SK-N-MC (cell line): ENCODE measurements around the gene PHKG2.

Source experiments
- DNase-seq: peaks from one replicate; pipeline ENCODE4 v3.0.0-alpha.2; 2011; ENCODE audit warnings: low read depth, low spot score
- H3K27ac ChIP-seq: fragments of 200-600 bp; sonication (generic); 2 replicates; pipeline ENCODE4 v1.5.1; 2016; ENCODE audit warnings: mixed run types
- H3K36me3 ChIP-seq: fragments of 200-600 bp; sonication (generic); 2 replicates; pipeline ENCODE4 v1.6.1; 2017; ENCODE audit warnings: antibody characterized with exemption, low read length, mixed read lengths; ENCODE audit not compliant: insufficient read depth
- H3K4me3 ChIP-seq: fragments of 200-600 bp; sonication (generic); 2 replicates; pipeline ENCODE4 v1.5.1; 2016
- H3K9ac ChIP-seq: fragments of 200-600 bp; sonication (generic); 2 replicates; pipeline ENCODE4 v1.8.0; 2017; ENCODE audit warnings: mixed run types, mixed read lengths; ENCODE audit not compliant: insufficient read length
- H3K9me3 ChIP-seq: fragments of 200-600 bp; sonication (generic); 2 replicates; pipeline ENCODE4 v1.6.1; 2017; ENCODE audit warnings: low read depth, mild to moderate bottlenecking, antibody characterized with exemption, low read length, moderate library complexity, mixed read lengths
- EZH2 ChIP-seq: fragments of 200-600 bp; sonication (generic); IDR thresholded peaks from one replicate; pipeline ENCODE4 v1.6.1; 2017; ENCODE audit warnings: antibody characterized with exemption
- FOXP2 ChIP-seq: optimal IDR thresholded peaks from 2 replicates; pipeline ENCODE3; 2011; ENCODE audit warnings: mild to moderate bottlenecking, moderate library complexity; ENCODE audit not compliant: insufficient read depth; ENCODE audit errors: extremely low read length, control extremely low read depth
- POLR2AphosphoS5 ChIP-seq: IDR thresholded peaks from 2 replicates; pipeline ENCODE4 v1.6.1; 2012; ENCODE audit warnings: mild to moderate bottlenecking, low read depth, low read length, borderline replicate concordance

The PHKG2 gene

GRCh38 chr16:30786936-30787612 lies 38.8 kb downstream of the PHKG2 start, which contains the start of gene ZNF629:
Gene ZNF629, minus strand, starts transcription at chr16:30787205. Its CDS starts 2,723 bp downstream, at chr16:30784482.
- peak within 1 kb of the TSS; percentile 94 for H3K9ac ChIP-seq
- TF ChIP-seq POLR2AphosphoS5 = peak; percentile 47
- TF ChIP-seq EZH2 = no peak
- no peak for TF ChIP-seq FOXP2
- no peak for DNase-seq
- H3K36me3 ChIP-seq = peaks cover 11% of the 10 kb centered on the region; the same call in 1 of the 2 replicates
- H3K27ac ChIP-seq = peak within 1 kb of the TSS; percentile 83; the same call in 1 of the 2 replicates
- no peaks in the 10 kb centered on the region for H3K9me3 ChIP-seq
- peak within 1 kb of the TSS; percentile 90 for H3K4me3 ChIP-seq

GRCh38 chr16:30787613-30788378 lies 39.6 kb downstream of the PHKG2 start:
- peak overlapping the region; percentile 83; the same call in 1 of the 2 replicates for H3K27ac ChIP-seq
- TF ChIP-seq FOXP2 (no peak), EZH2 (no peak), POLR2AphosphoS5 (no peak)
- peak overlapping the region; percentile 94 for H3K9ac ChIP-seq
- H3K36me3 ChIP-seq = peaks cover 6% of the 10 kb centered on the region; the same call in 1 of the 2 replicates
- peak overlapping the region; percentile 90 for H3K4me3 ChIP-seq
- no peaks in the 10 kb centered on the region for H3K9me3 ChIP-seq
- no peak for DNase-seq

GRCh38 chr16:30793508-30794069 lies 45.4 kb downstream of the PHKG2 start:
- no peaks in the 10 kb centered on the region for H3K9me3 ChIP-seq
- no peak for DNase-seq
- TF ChIP-seq EZH2 (no peak), FOXP2 (no peak), POLR2AphosphoS5 (no peak)
- H3K4me3 ChIP-seq = no peak overlapping the region
- H3K9ac ChIP-seq = no peak overlapping the region
- no peaks in the 10 kb centered on the region for H3K36me3 ChIP-seq
- no peak overlapping the region for H3K27ac ChIP-seq

- Histone ChIP-seq H3K27ac (no peak overlapping the region), H3K36me3 (no peaks in the 10 kb centered on the region), H3K4me3 (no peak overlapping the region), H3K9me3 (no peaks in the 10 kb centered on the region), H3K9ac (no peak overlapping the region)
- TF ChIP-seq POLR2AphosphoS5 (no peak), FOXP2 (no peak), EZH2 (no peak)
- DNase-seq = no peak
Observed at GRCh38 chr16:30794634-30795033, 46.4 kb downstream of the PHKG2 start.

GRCh38 chr16:30797670-30798309 lies 49.6 kb downstream of the PHKG2 start:
- no peaks in the 10 kb centered on the region for H3K36me3 ChIP-seq
- H3K4me3 ChIP-seq = no peak overlapping the region
- no peak overlapping the region for H3K27ac ChIP-seq
- no peak for TF ChIP-seq FOXP2
- no peak for TF ChIP-seq EZH2
- TF ChIP-seq POLR2AphosphoS5 = no peak
- no peak overlapping the region for H3K9ac ChIP-seq
- no peak for DNase-seq
- no peaks in the 10 kb centered on the region for H3K9me3 ChIP-seq
